Measurements from ENCODE around the gene LDHB. TPM values are rescaled to one million over a fixed set of nuclear protein-coding genes. Genes with fewer than 3 reads are reported as not detected.

The LDHB gene
- total and polyA plus RNA-seq, 9 of the 15 experiments (the other 6 are each of a cell fraction or from before 2014, with no cell fraction given): 743 to 2,680 (median 968) TPM

GRCh38 chr12:21648378-21648777 is 9.3 kb downstream of the LDHB start:
- BruUV-seq (replicated peaks): no TSS peak
- Histone ChIP-seq H3K9me1 (ENCODE audit: control insufficient read depth, insufficient read depth, low read length) (no peaks in the 10 kb centered on the region), H3K36me3 (ENCODE audit: control insufficient read depth, insufficient read depth, low read length) (peaks cover 96% of the 10 kb centered on the region), H3K9ac (ENCODE audit: insufficient read depth in 1 of 2, low read depth in 2 of 2, low read length in 2 of 2) (no peak overlapping the region), H3K4me3 (no peak overlapping the region), H3K27ac (ENCODE audit: extremely low read depth, low read depth, low read length) (no peak overlapping the region), H3K79me2 (ENCODE audit: control insufficient read depth, insufficient read depth, low read length) (peaks cover 82% of the 10 kb centered on the region), H2AFZ (ENCODE audit: low read depth, low read length) (no peak overlapping the region), H3K4me1 (replicated peaks in 1 of 2; ENCODE audit: control insufficient read depth in 2 of 2, insufficient read depth in 2 of 2, low read length in 2 of 2) (peaks cover 0 to 2% of the 10 kb centered on the region in 2 experiments; a peak in 2 of 5 replicates), H3K4me2 (ENCODE audit: insufficient read depth, low read length) (no peak overlapping the region), H4K20me1 (replicated peaks; ENCODE audit: control insufficient read depth, insufficient read depth, low read length) (no peaks in the 10 kb centered on the region), H3K27me3 (ENCODE audit: control insufficient read depth in 2 of 2, insufficient read depth in 2 of 2, low read length in 2 of 2) (no peaks in the 10 kb centered on the region), H3K9me3 (replicated peaks; ENCODE audit: control insufficient read depth, insufficient read depth, low read depth, low read length) (no peaks in the 10 kb centered on the region)
- ATAC-seq (no peak), FAIRE-seq (no peak), DNase-seq (ENCODE audit: extremely low read depth in 1 of 4, low spot score in 3 of 4) (no peak)
- POLR2A ChIA-PET: interaction anchor here (1.0 to 1.4 kb wide), 2 partner anchors 9 to 14 kb away, joined by 3 to 8 read pairs; partner anchors contain the start of gene LDHB
- in situ Hi-C loops (cut with MboI): no loop called here
- intact Hi-C loops (cut with micrococcal nuclease): no loop called here
- WGBS (ENCODE audit: insufficient coverage, low coverage, missing lambda C conversion rate): 89% methylated on average over 2 of the region's 2 CpGs
- CTCF ChIA-PET (ENCODE audit: low intra/inter-chr PET ratio): no interaction called here
- TF ChIP-seq ZNF311 (CRISPR knock-in tag; IDR thresholded peaks at IDR 0.05) (no peak), POLR2A (conservative IDR thresholded peaks at IDR 0.05) (peak; percentile 54; the same call in 1 of the 2 replicates), HSF4 (CRISPR knock-in tag; IDR thresholded peaks at IDR 0.05; ENCODE audit: borderline replicate concordance) (no peak)

DNA sequence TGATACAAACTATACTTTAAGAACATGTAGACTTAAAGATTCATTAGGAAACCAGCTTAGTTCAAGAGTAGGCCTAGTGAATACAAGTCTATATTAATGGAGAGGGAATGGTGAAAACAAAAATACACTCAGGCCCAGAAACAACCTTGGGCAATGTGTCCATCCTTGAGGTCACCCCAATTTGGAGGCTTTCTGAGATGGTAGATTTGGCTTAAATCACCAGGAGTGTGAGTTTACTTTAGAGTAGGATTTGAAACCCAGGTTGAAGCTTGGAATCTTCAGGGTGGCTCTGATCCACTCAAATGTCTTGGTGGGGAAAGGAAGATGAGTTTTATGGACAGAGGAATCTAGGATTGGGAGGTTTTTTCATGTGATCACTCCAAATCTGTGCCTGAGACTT is 10.5 kb downstream of the LDHB start:
- FAIRE-seq: no peak
- no peak overlapping the region for H3K9ac ChIP-seq (ENCODE audit: insufficient read depth in 1 of 2, low read depth in 2 of 2, low read length in 2 of 2)
- H3K4me3 ChIP-seq: no peak overlapping the region
- intact Hi-C loops (cut with micrococcal nuclease): no loop called here
- H3K4me2 ChIP-seq (ENCODE audit: insufficient read depth, low read length): no peak overlapping the region
- peaks cover 0 to 2% of the 10 kb centered on the region in 2 experiments; a peak in 1 of 5 replicates for H3K4me1 ChIP-seq (replicated peaks in 1 of 2; ENCODE audit: control insufficient read depth in 2 of 2, insufficient read depth in 2 of 2, low read length in 2 of 2)
- H3K27ac ChIP-seq (ENCODE audit: extremely low read depth, low read depth, low read length): no peak overlapping the region
- peaks cover 78% of the 10 kb centered on the region for H3K79me2 ChIP-seq (ENCODE audit: control insufficient read depth, insufficient read depth, low read length)
- H3K36me3 ChIP-seq (ENCODE audit: control insufficient read depth, insufficient read depth, low read length): peaks cover 96% of the 10 kb centered on the region
- in situ Hi-C loops (cut with MboI): no loop called here
- H2AFZ ChIP-seq (ENCODE audit: low read depth, low read length): no peak overlapping the region
- H3K27me3 ChIP-seq (ENCODE audit: control insufficient read depth in 2 of 2, insufficient read depth in 2 of 2, low read length in 2 of 2): no peaks in the 10 kb centered on the region
- BruUV-seq (replicated peaks): no TSS peak
- TF ChIP-seq THAP7 (CRISPR knock-in tag; IDR thresholded peaks at IDR 0.05) (no peak), HDAC2 (IDR thresholded peaks at IDR 0.05) (no peak), POLR2A (conservative IDR thresholded peaks at IDR 0.05) (peak; percentile 57), CHD4 (IDR thresholded peaks at IDR 0.05; ENCODE audit: insufficient read depth, insufficient replicate concordance, low read depth, low read length, poor library complexity, severe bottlenecking) (no peak), ESRRB (CRISPR knock-in tag; IDR thresholded peaks at IDR 0.05; ENCODE audit: borderline replicate concordance) (no peak), ZNF41 (CRISPR knock-in tag; conservative IDR thresholded peaks at IDR 0.05) (no peak)
- TF ChIP-seq, protein P1, sequence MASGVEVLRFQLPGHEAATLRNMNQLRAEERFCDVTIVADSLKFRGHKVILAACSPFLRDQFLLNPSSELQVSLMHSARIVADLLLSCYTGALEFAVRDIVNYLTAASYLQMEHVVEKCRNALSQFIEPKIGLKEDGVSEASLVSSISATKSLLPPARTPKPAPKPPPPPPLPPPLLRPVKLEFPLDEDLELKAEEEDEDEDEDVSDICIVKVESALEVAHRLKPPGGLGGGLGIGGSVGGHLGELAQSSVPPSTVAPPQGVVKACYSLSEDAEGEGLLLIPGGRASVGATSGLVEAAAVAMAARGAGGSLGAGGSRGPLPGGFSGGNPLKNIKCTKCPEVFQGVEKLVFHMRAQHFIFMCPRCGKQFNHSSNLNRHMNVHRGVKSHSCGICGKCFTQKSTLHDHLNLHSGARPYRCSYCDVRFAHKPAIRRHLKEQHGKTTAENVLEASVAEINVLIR (CRISPR knock-in tag; IDR thresholded peaks at IDR 0.05): no peak
- H3K9me1 ChIP-seq (ENCODE audit: control insufficient read depth, insufficient read depth, low read length): no peaks in the 10 kb centered on the region
- CTCF ChIA-PET (ENCODE audit: low intra/inter-chr PET ratio): no interaction called here
- ATAC-seq: no peak
- H4K20me1 ChIP-seq (replicated peaks; ENCODE audit: control insufficient read depth, insufficient read depth, low read length): no peaks in the 10 kb centered on the region
- DNase-seq (ENCODE audit: extremely low read depth in 1 of 4, low spot score in 3 of 4): no peak
- POLR2A ChIA-PET: interaction anchor here (1.4 kb wide), 1 partner anchor 10 kb away, joined by 12 read pairs; the partner anchor contains the start of gene LDHB
- no peaks in the 10 kb centered on the region for H3K9me3 ChIP-seq (replicated peaks; ENCODE audit: control insufficient read depth, insufficient read depth, low read depth, low read length)

Measured in K562 (cell line).